ENCODE measurements around the gene DAG1. TPM values are rescaled to one million over a fixed set of nuclear protein-coding genes. Genes with fewer than 3 reads are reported as not detected.
A peak's percentile ranks its signal among the peaks of the same experiment; 100 is the strongest.
"Not testable (repeated sequence)": the region's sequence is repeated elsewhere in the genome, so short reads cannot be mapped to it uniquely, and the experiment has no call there.

DAG1 gene
- total and polyA plus RNA-seq, 5 donors from 2014 or later = 3.2 to 15.7 (median 4.3) TPM

GRCh38 chr3:49496845-49497244, 26.8 kb downstream of the DAG1 start:
- not testable (repeated sequence) for DNase-seq; H3K9me3 ChIP-seq (ENCODE audit: control insufficient read depth in 2 of 2, low read length in 2 of 2); H3K27me3 Mint-ChIP-seq; H3K36me3 Mint-ChIP-seq; H3K36me3 ChIP-seq (ENCODE audit: control insufficient read depth, insufficient read depth, low read length); H3K9me3 Mint-ChIP-seq; ATAC-seq (ENCODE audit: low read depth in 2 of 2); H3K4me3 ChIP-seq (ENCODE audit: low read depth, low read length); H3K4me3 Mint-ChIP-seq; H3K27me3 ChIP-seq (ENCODE audit: control insufficient read depth, insufficient read depth, low read length); H3K4me1 ChIP-seq (ENCODE audit: control insufficient read depth, insufficient read depth, low read length, poor library complexity, severe bottlenecking); H3K27ac ChIP-seq (ENCODE audit: insufficient read depth, low read length, poor library complexity, severe bottlenecking); H3K27ac Mint-ChIP-seq
- peaks cover 0 to 17% (median 14%) of the 10 kb centered on the region in 4 donors for H3K4me1 Mint-ChIP-seq

- Mint-ChIP-seq H3K36me3 (peaks cover 14% of the 10 kb centered on the region), H3K4me1 (peaks cover 0 to 17% (median 14%) of the 10 kb centered on the region in 4 donors), H3K27me3 (no peaks in the 10 kb centered on the region), H3K9me3 (no peaks in the 10 kb centered on the region), H3K4me3 (no peak overlapping the region), H3K27ac (peak overlapping the region in 1 of 3 donors; percentile 78)
- H3K4me3 ChIP-seq (ENCODE audit: low read depth, low read length) = no peak overlapping the region
- ATAC-seq (ENCODE audit: low read depth in 2 of 2) = no peak
- H3K4me1 ChIP-seq (ENCODE audit: control insufficient read depth, insufficient read depth, low read length, poor library complexity, severe bottlenecking) = no peaks in the 10 kb centered on the region
- no peaks in the 10 kb centered on the region for H3K36me3 ChIP-seq (ENCODE audit: control insufficient read depth, insufficient read depth, low read length)
- no peaks in the 10 kb centered on the region for H3K27me3 ChIP-seq (ENCODE audit: control insufficient read depth, insufficient read depth, low read length)
- H3K27ac ChIP-seq (ENCODE audit: insufficient read depth, low read length, poor library complexity, severe bottlenecking) = no peak overlapping the region
- no peaks in the 10 kb centered on the region for H3K9me3 ChIP-seq (ENCODE audit: control insufficient read depth in 2 of 2, low read length in 2 of 2)
- no peak for DNase-seq
Observed at GRCh38 chr3:49497606-49498005, 27.5 kb downstream of the DAG1 start.

- Mint-ChIP-seq H3K4me3 (no peak overlapping the region), H3K9me3 (no peaks in the 10 kb centered on the region), H3K36me3 (peaks cover 13% of the 10 kb centered on the region), H3K27me3 (no peaks in the 10 kb centered on the region), H3K27ac (peak overlapping the region in 1 of 3 donors; percentile 78), H3K4me1 (peaks cover 0 to 20% (median 14%) of the 10 kb centered on the region in 4 donors)
- H3K9me3 ChIP-seq (ENCODE audit: control insufficient read depth in 2 of 2, low read length in 2 of 2) = no peaks in the 10 kb centered on the region
- H3K27me3 ChIP-seq (ENCODE audit: control insufficient read depth, insufficient read depth, low read length) = no peaks in the 10 kb centered on the region
- DNase-seq (no peak), ATAC-seq (ENCODE audit: low read depth in 2 of 2) (no peak)
- no peak overlapping the region for H3K27ac ChIP-seq (ENCODE audit: insufficient read depth, low read length, poor library complexity, severe bottlenecking)
- no peaks in the 10 kb centered on the region for H3K36me3 ChIP-seq (ENCODE audit: control insufficient read depth, insufficient read depth, low read length)
- H3K4me3 ChIP-seq (ENCODE audit: low read depth, low read length) = no peak overlapping the region
- no peaks in the 10 kb centered on the region for H3K4me1 ChIP-seq (ENCODE audit: control insufficient read depth, insufficient read depth, low read length, poor library complexity, severe bottlenecking)
Observed at GRCh38 chr3:49498239-49498638, 28.2 kb downstream of the DAG1 start.

GRCh38 chr3:49498648-49499047, 28.6 kb downstream of the DAG1 start:
- H3K27ac Mint-ChIP-seq = no peak overlapping the region
- no peak overlapping the region for H3K27ac ChIP-seq (ENCODE audit: insufficient read depth, low read length, poor library complexity, severe bottlenecking)
- H3K27me3 ChIP-seq (ENCODE audit: control insufficient read depth, insufficient read depth, low read length) = no peaks in the 10 kb centered on the region
- no peak overlapping the region for H3K4me3 ChIP-seq (ENCODE audit: low read depth, low read length)
- H3K9me3 ChIP-seq (ENCODE audit: control insufficient read depth in 2 of 2, low read length in 2 of 2) = no peaks in the 10 kb centered on the region
- peaks cover 9% of the 10 kb centered on the region for H3K36me3 Mint-ChIP-seq
- no peak overlapping the region for H3K4me3 Mint-ChIP-seq
- ATAC-seq (ENCODE audit: low read depth in 2 of 2) = no peak
- H3K36me3 ChIP-seq (ENCODE audit: control insufficient read depth, insufficient read depth, low read length) = no peaks in the 10 kb centered on the region
- H3K4me1 Mint-ChIP-seq = peaks cover 0 to 22% (median 16%) of the 10 kb centered on the region in 4 donors
- H3K9me3 Mint-ChIP-seq = no peaks in the 10 kb centered on the region
- no peaks in the 10 kb centered on the region for H3K27me3 Mint-ChIP-seq
- no peak for DNase-seq
- no peaks in the 10 kb centered on the region for H3K4me1 ChIP-seq (ENCODE audit: control insufficient read depth, insufficient read depth, low read length, poor library complexity, severe bottlenecking)

GRCh38 chr3:49500205-49500731, 30.2 kb downstream of the DAG1 start:
- Histone ChIP-seq H3K27me3 (ENCODE audit: control insufficient read depth, insufficient read depth, low read length) (no peaks in the 10 kb centered on the region), H3K4me1 (ENCODE audit: control insufficient read depth, insufficient read depth, low read length, poor library complexity, severe bottlenecking) (no peaks in the 10 kb centered on the region), H3K9me3 (ENCODE audit: control insufficient read depth in 2 of 2, low read length in 2 of 2) (no peaks in the 10 kb centered on the region), H3K36me3 (ENCODE audit: control insufficient read depth, insufficient read depth, low read length) (no peaks in the 10 kb centered on the region), H3K27ac (ENCODE audit: insufficient read depth, low read length, poor library complexity, severe bottlenecking) (no peak overlapping the region), H3K4me3 (ENCODE audit: low read depth, low read length) (no peak overlapping the region)
- DNase-seq = no peak
- H3K4me1 Mint-ChIP-seq = peaks cover 6 to 23% (median 17%) of the 10 kb centered on the region in 4 donors
- no peaks in the 10 kb centered on the region for H3K9me3 Mint-ChIP-seq
- H3K27ac Mint-ChIP-seq = peak overlapping the region in 1 of 3 donors; percentile 29
- H3K27me3 Mint-ChIP-seq = no peaks in the 10 kb centered on the region
- no peak for ATAC-seq (ENCODE audit: low read depth in 2 of 2)
- H3K4me3 Mint-ChIP-seq = no peak overlapping the region
- H3K36me3 Mint-ChIP-seq = peaks cover 5% of the 10 kb centered on the region

GRCh38 chr3:49500732-49501609, 30.9 kb downstream of the DAG1 start:
- H3K27ac Mint-ChIP-seq = peak overlapping the region in 1 of 3 donors; percentile 29
- H3K9me3 Mint-ChIP-seq = no peaks in the 10 kb centered on the region
- no peak overlapping the region for H3K4me3 ChIP-seq (ENCODE audit: low read depth, low read length)
- H3K4me1 ChIP-seq (ENCODE audit: control insufficient read depth, insufficient read depth, low read length, poor library complexity, severe bottlenecking) = no peaks in the 10 kb centered on the region
- no peaks in the 10 kb centered on the region for H3K36me3 ChIP-seq (ENCODE audit: control insufficient read depth, insufficient read depth, low read length)
- no peaks in the 10 kb centered on the region for H3K27me3 ChIP-seq (ENCODE audit: control insufficient read depth, insufficient read depth, low read length)
- H3K4me3 Mint-ChIP-seq = no peak overlapping the region
- H3K9me3 ChIP-seq (ENCODE audit: control insufficient read depth in 2 of 2, low read length in 2 of 2) = no peaks in the 10 kb centered on the region
- peaks cover 5% of the 10 kb centered on the region for H3K36me3 Mint-ChIP-seq
- ATAC-seq (ENCODE audit: low read depth in 2 of 2) (no peak), DNase-seq (no peak)
- no peaks in the 10 kb centered on the region for H3K27me3 Mint-ChIP-seq
- H3K4me1 Mint-ChIP-seq = peaks cover 6 to 26% (median 17%) of the 10 kb centered on the region in 4 donors
- no peak overlapping the region for H3K27ac ChIP-seq (ENCODE audit: insufficient read depth, low read length, poor library complexity, severe bottlenecking)

GRCh38 chr3:49501842-49502241, 31.8 kb downstream of the DAG1 start:
- H3K9me3 ChIP-seq (ENCODE audit: control insufficient read depth in 2 of 2, low read length in 2 of 2) = no peaks in the 10 kb centered on the region
- no peak overlapping the region for H3K27ac ChIP-seq (ENCODE audit: insufficient read depth, low read length, poor library complexity, severe bottlenecking)
- Mint-ChIP-seq H3K27me3 (no peaks in the 10 kb centered on the region), H3K27ac (peak overlapping the region in 1 of 3 donors; percentile 11), H3K4me1 (peaks cover 12 to 27% (median 21%) of the 10 kb centered on the region in 4 donors), H3K9me3 (no peaks in the 10 kb centered on the region), H3K36me3 (peaks cover 5% of the 10 kb centered on the region), H3K4me3 (no peak overlapping the region)
- no peak for DNase-seq
- ATAC-seq (ENCODE audit: low read depth in 2 of 2) = no peak
- no peak overlapping the region for H3K4me3 ChIP-seq (ENCODE audit: low read depth, low read length)
- H3K27me3 ChIP-seq (ENCODE audit: control insufficient read depth, insufficient read depth, low read length) = no peaks in the 10 kb centered on the region
- no peaks in the 10 kb centered on the region for H3K4me1 ChIP-seq (ENCODE audit: control insufficient read depth, insufficient read depth, low read length, poor library complexity, severe bottlenecking)
- H3K36me3 ChIP-seq (ENCODE audit: control insufficient read depth, insufficient read depth, low read length) = no peaks in the 10 kb centered on the region

Measured in CD4-positive, CD25-positive, alpha-beta regulatory T cell (primary cell).